GM12878 (cell line): ENCODE measurements around the gene DMBX1. TPM values are rescaled to one million over a fixed set of nuclear protein-coding genes. Genes with fewer than 3 reads are reported as not detected.

Experiments
- ATAC-seq: fragments of 200-7000 bp; cut with Tn5 transposase; 3 replicates; pipeline ENCODE4 v1.9.1; 2020; ENCODE audit warnings: mild to moderate bottlenecking, moderate library complexity
- BruUV-seq: library from RNA; stranded (reverse); fragments of 400-500 nt; replicated peaks from 2 replicates; lab custom pipeline; 2021; lab: Mats Ljungman, UMichigan
- CTCF ChIA-PET: fragments of 300-600 bp; sonication (Branson Sonifier 250); formaldehyde crosslinking; extraction: SDS; loops from one replicate; lab custom pipeline; 2021; ENCODE audit warnings: inconsistent platforms; lab: Yijun Ruan, JAX
- POLR2A ChIA-PET: fragments of 350-600 bp; formaldehyde crosslinking; extraction: SDS; loops from one replicate; lab custom pipeline; 2021; ENCODE audit warnings: inconsistent platforms; lab: Charles Lee
- RAD21 ChIA-PET: fragments of 300-600 bp; sonication (Branson Sonifier 250); formaldehyde crosslinking; loops from one replicate; lab custom pipeline; 2023; ENCODE audit warnings: antibody characterized with exemption; ENCODE audit not compliant: unreplicated experiment; lab: Charles Lee
- SMC1A ChIA-PET: fragments of 300-600 bp; sonication (Branson Sonifier 250); formaldehyde crosslinking; loops from one replicate; lab custom pipeline; 2023; ENCODE audit not compliant: unreplicated experiment, uncharacterized antibody; lab: Charles Lee
- DNase-seq: peaks from one replicate; pipeline ENCODE4 v3.0.0-alpha.2; 2011; ENCODE audit warnings: low read depth, low spot score
- FAIRE-seq: peaks from 3 replicates; lab custom pipeline; 2011; peaks lifted over from hg19 to GRCh38; lab: Jason Lieb, UNC
- H2AFZ ChIP-seq: 2 replicates; pipeline ENCODE4 v1.6.0; 2011; ENCODE audit warnings: low read depth, low read length, control low read depth; ENCODE audit not compliant: control insufficient read depth
- H3K27ac ChIP-seq: 2 replicates; pipeline ENCODE4 v1.5.1; 2011; ENCODE audit warnings: control low read depth; ENCODE audit not compliant: control insufficient read depth, insufficient read depth
- H3K27me3 ChIP-seq, 2 experiments: replicated peaks in 1 of 2; 2 replicates each; pipeline versions ENCODE4 v1.6.0 to v1.6.1; 2011; ENCODE audit warnings: low read length in 1 of 2; ENCODE audit not compliant: control insufficient read depth in 2 of 2, insufficient read depth in 2 of 2
- H3K36me3 ChIP-seq, 2 experiments: 2 replicates each; pipeline ENCODE4 v1.5.1; 2011; ENCODE audit warnings: low read length in 1 of 2; ENCODE audit not compliant: control insufficient read depth in 2 of 2, insufficient read depth in 2 of 2
- H3K4me1 ChIP-seq: 2 replicates; pipeline ENCODE4 v1.6.1; 2011; ENCODE audit warnings: mild to moderate bottlenecking, low read length, moderate library complexity, mixed read lengths; ENCODE audit not compliant: control insufficient read depth, insufficient read depth
- H3K4me2 ChIP-seq: 2 replicates; pipeline ENCODE4 v1.6.0; 2011; ENCODE audit warnings: control low read depth; ENCODE audit not compliant: control insufficient read depth, insufficient read depth
- H3K4me3 ChIP-seq: fragments of 200-600 bp; sonication (generic); 2 replicates; pipeline ENCODE4 v1.5.1; 2016
- H3K79me2 ChIP-seq: 2 replicates; pipeline ENCODE4 v1.6.0; 2011; ENCODE audit warnings: low read length; ENCODE audit not compliant: control insufficient read depth, insufficient read depth
- H3K9ac ChIP-seq: 2 replicates; pipeline ENCODE4 v1.8.0; 2011; ENCODE audit warnings: low read length, control low read depth, mixed read lengths; ENCODE audit not compliant: control insufficient read depth, insufficient read depth
- H3K9me3 ChIP-seq: replicated peaks from 3 replicates; pipeline ENCODE4 v1.5.1; 2011; ENCODE audit warnings: mild to moderate bottlenecking, low read length; ENCODE audit not compliant: control insufficient read depth, insufficient read depth
- H4K20me1 ChIP-seq: 2 replicates; pipeline ENCODE4 v1.6.0; 2011; ENCODE audit not compliant: control insufficient read depth, insufficient read depth
- CTCF ChIP-seq, 3 experiments: IDR thresholded peaks in 2 of 3; conservative IDR thresholded peaks in 1 of 3; 2 replicates each; pipeline ENCODE4 v1.5.1; 2011; ENCODE audit warnings: low read depth in 3 of 3, low read length in 3 of 3, mild to moderate bottlenecking in 3 of 3, control low read depth in 2 of 3, moderate library complexity in 2 of 3, inconsistent platforms in 1 of 3, mixed read lengths in 1 of 3; ENCODE audit not compliant: control insufficient read depth in 2 of 3, insufficient read depth in 1 of 3; ENCODE audit errors: extremely low read depth in 1 of 3
- HDAC6 ChIP-seq: fragments of 200-600 bp; sonication (generic); IDR thresholded peaks from one replicate; pipeline ENCODE4 v1.8.0; 2017; ENCODE audit warnings: antibody characterized with exemption; ENCODE audit not compliant: unreplicated experiment
- RBBP5 ChIP-seq: fragments of 200-600 bp; sonication (generic); conservative IDR thresholded peaks from 2 replicates; pipeline ENCODE4 v1.6.1; 2016
- SIX5 ChIP-seq: IDR thresholded peaks from 2 replicates; pipeline ENCODE4 v1.6.1; 2011; ENCODE audit warnings: mild to moderate bottlenecking, low read depth, low read length, moderate library complexity; ENCODE audit not compliant: severe bottlenecking
- SMC3 ChIP-seq: IDR thresholded peaks from 2 replicates; pipeline ENCODE4 v1.6.1; 2011; ENCODE audit warnings: low read length, improper control_type of control experiment, borderline replicate concordance
- whole genome bisulfite sequencing: methylation state at CpG from one replicate; pipeline ENCODE4 v1.1.6; 2016; ENCODE audit warnings: low lambda C conversion rate; ENCODE audit not compliant: insufficient replicate concordance, insufficient coverage; ENCODE audit errors: missing lambda C conversion rate; 5-methylcytosine and 5-hydroxymethylcytosine counted together
- in situ Hi-C: fragments of 300-500 bp; cut with MboI; formaldehyde crosslinking; loops from 9 replicates; pipeline ENCODE4 v1.14.3; 2018; ENCODE audit warnings: mixed read lengths
- intact Hi-C: fragments of 100-400 bp; cut with micrococcal nuclease; formaldehyde crosslinking; loops from one replicate; pipeline ENCODE4 v1.14.2; 2022; ENCODE audit not compliant: unreplicated experiment
- polyA plus RNA-seq, 11 experiments: library from polyadenylated mRNA; depleted of rRNA in 4 of 11; unstranded in 6 of 11; stranded (reverse) in 5 of 11; fragments of >200 nt; fragmentation: Nextera tagmentation in 4 of 11; fragmentation: Illumina TruSeq in 1 of 11; extraction: Ambion mirVana in 4 of 11; extraction: Trizol in 1 of 11; gene quantifications; 1 replicate in 1 of 11; 2 replicates in 10 of 11; pipeline versions ENCODE4 v1.2.1 to v1.2.3, GENCODE V29; 2011 to 2016; ENCODE audit warnings: inconsistent platforms in 2 of 11, missing spikeins in 2 of 11, low read depth in 1 of 11
- total RNA-seq, 4 experiments: library from RNA; depleted of rRNA in 3 of 4; stranded (reverse); fragments of >200 nt in 3 of 4; fragmentation: Illumina TruSeq in 1 of 4; extraction: Trizol in 1 of 4; gene quantifications; 2 replicates each; pipeline versions ENCODE4 v1.2.1 to v1.2.3, GENCODE V29; 2013 to 2021

Gene DMBX1
- total and polyA plus RNA-seq, 10 of the 15 experiments (the other 5 are each of a cell fraction or from before 2014, with no cell fraction given), result 0.03 TPM; not detected in 9

GRCh38 chr1:46533179-46533864 is 43.7 kb downstream of the DMBX1 start:
- ChIA-PET CTCF (interaction anchor here (1.0 to 2.3 kb wide), 5 partner anchors 32 to 200 kb away, joined by 4 to 9 read pairs (median 5); no protein-coding TSS in a partner anchor), POLR2A (no interaction called here), SMC1A (no interaction called here), RAD21 (no interaction called here)
- no TSS peak for BruUV-seq
- TF ChIP-seq HDAC6 (peak; percentile 69), SIX5 (no peak)
- Histone ChIP-seq H3K4me2 (peak overlapping the region; percentile 70; the same call in 1 of the 2 replicates), H3K36me3 (no peaks in the 10 kb centered on the region), H3K27me3 (peaks cover 5 to 12% of the 10 kb centered on the region in 2 experiments; a peak in 2 of 4 replicates), H3K4me1 (no peaks in the 10 kb centered on the region), H3K27ac (no peak overlapping the region), H3K9ac (no peak overlapping the region), H3K79me2 (no peaks in the 10 kb centered on the region), H3K4me3 (no peak overlapping the region), H4K20me1 (no peaks in the 10 kb centered on the region), H2AFZ (no peak overlapping the region; the same call in 1 of the 2 replicates), H3K9me3 (no peaks in the 10 kb centered on the region)
- peak; percentile 37 for ATAC-seq
- no peak for DNase-seq
- 7% methylated on average over 62 of the region's 71 CpGs for WGBS
- in situ Hi-C loops (no loop called here), intact Hi-C loops (loop anchor here (5.0 kb wide), 1 partner anchor 194 kb away; no protein-coding TSS in a partner anchor)
- FAIRE-seq, result no peak

DNA sequence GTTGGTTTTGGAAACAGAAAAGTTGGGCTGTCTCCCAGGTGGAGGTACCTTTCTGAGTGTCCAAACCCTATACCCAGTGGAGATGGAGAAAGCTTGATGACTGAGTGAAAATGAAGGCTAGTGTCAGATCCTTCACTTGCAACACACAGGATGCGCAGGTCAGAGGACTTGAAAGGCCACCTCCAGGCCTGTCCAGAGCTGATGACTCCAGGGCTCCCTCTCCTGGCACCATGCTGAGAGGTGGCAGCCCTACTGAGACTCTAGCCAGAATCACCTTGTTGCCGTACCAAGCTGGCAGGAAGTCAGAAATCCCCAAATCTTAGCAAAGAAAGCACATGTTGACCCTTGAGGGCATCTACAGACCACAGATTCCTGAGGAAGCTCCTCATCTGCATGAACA is 45.4 kb downstream of the DMBX1 start:
- H3K36me3 ChIP-seq, result no peaks in the 10 kb centered on the region
- H3K9ac ChIP-seq, result no peak overlapping the region
- no peaks in the 10 kb centered on the region for H3K9me3 ChIP-seq
- no peak overlapping the region for H2AFZ ChIP-seq
- no peak overlapping the region for H3K4me2 ChIP-seq
- TF ChIP-seq SMC3 (peak; percentile 17; the same call in 1 of the 2 replicates), RBBP5 (no peak), CTCF (IDR thresholded peaks at IDR 0.05 in 2 of 3, conservative IDR thresholded peaks at IDR 0.05 in 1 of 3; ENCODE audit: control insufficient read depth in 2 of 3, extremely low read depth in 1 of 3, insufficient read depth in 1 of 3, low read depth in 3 of 3, low read length in 3 of 3) (peak; percentile 41 to 61 (median 57))
- TF ChIP-seq, all 136 proteins: peak for 2
- in situ Hi-C loops (no loop called here), intact Hi-C loops (no loop called here)
- no peaks in the 10 kb centered on the region for H3K79me2 ChIP-seq
- ChIA-PET CTCF (interaction anchor here (1.1 to 2.3 kb wide), 9 partner anchors 9 to 202 kb away, joined by 3 to 11 read pairs (median 5); no protein-coding TSS in a partner anchor), POLR2A (no interaction called here), RAD21 (interaction anchor here (1.2 kb wide), 1 partner anchor 12 kb away, joined by 3 read pairs; no protein-coding TSS in a partner anchor), SMC1A (interaction anchor here (1.2 to 1.6 kb wide), 2 partner anchors 57 to 88 kb away, joined by 3 to 4 read pairs; no protein-coding TSS in a partner anchor)
- H3K4me3 ChIP-seq, result no peak overlapping the region
- FAIRE-seq (no peak), ATAC-seq (peak; percentile 85), DNase-seq (no peak)
- H3K27me3 ChIP-seq, result peaks cover 4 to 12% of the 10 kb centered on the region in 2 experiments; a peak in 2 of 4 replicates
- BruUV-seq, result no TSS peak
- 0% methylated on average over 2 of the region's 2 CpGs for WGBS
- no peak overlapping the region for H3K27ac ChIP-seq
- no peaks in the 10 kb centered on the region for H4K20me1 ChIP-seq
- H3K4me1 ChIP-seq, result no peaks in the 10 kb centered on the region
